ENCODE data around the gene CKMT1A.
"Not testable (repeated sequence)": the region's sequence is repeated elsewhere in the genome, so short reads cannot be mapped to it uniquely, and the experiment has no call there.

Gene CKMT1A

DNA sequence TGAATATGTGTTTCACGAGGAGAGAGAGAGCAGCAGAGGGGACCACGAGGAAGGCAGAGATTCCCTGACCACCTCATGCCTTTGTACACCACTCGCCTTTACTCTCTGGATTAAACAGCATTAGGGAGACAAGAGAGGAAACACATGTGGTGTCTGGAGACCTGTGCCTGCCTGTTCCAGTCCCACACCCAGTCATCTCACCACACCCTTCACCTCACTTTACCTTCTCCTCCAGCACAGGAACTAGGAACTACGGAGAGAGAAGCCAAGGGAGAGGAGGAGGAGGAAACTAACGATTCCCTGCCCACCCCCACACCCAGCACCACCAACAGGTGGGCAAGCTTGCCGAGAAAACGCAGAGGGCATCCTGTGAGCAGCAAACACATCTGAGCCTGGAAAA lies 980 bp upstream of the CKMT1A start:
- not testable (repeated sequence) for H3K9ac ChIP-seq; H3K36me3 ChIP-seq (ENCODE audit: control insufficient read depth, insufficient read depth, low read length); H3K9me3 ChIP-seq (ENCODE audit: control insufficient read depth, low read length); H3K4me1 ChIP-seq; H3K4me2 ChIP-seq (ENCODE audit: low read length); H3K4me3 ChIP-seq (ENCODE audit: low read depth, low read length); H2AFZ ChIP-seq; H3K27ac ChIP-seq; H3K79me2 ChIP-seq; H3K27me3 ChIP-seq (ENCODE audit: control insufficient read depth, insufficient read depth, low read length)

DNA sequence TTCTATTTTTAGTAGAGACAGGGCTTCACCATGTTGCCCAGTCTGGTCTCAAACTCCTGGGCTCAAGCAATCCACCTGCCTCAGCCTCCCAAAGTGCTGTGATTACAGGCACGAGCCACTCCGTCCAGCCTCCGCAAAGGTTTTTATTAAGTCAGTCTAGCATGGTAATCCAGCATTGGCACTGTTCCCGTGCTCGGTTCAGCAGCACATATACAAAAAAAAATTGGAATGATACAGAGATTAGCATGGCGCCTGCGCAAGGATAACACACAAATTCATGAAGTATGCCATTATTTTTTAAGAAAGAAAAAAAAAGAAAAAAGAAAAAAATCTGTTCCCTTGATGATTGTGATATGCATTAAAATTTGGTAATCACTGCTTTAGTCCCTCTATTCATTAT lies 8.5 kb downstream of the CKMT1A start:
- H3K4me3 ChIP-seq (ENCODE audit: low read depth, low read length) = no peak overlapping the region
- no peaks in the 10 kb centered on the region for H3K4me1 ChIP-seq
- no peaks in the 10 kb centered on the region for H3K79me2 ChIP-seq
- no peaks in the 10 kb centered on the region for H3K9me3 ChIP-seq (ENCODE audit: control insufficient read depth, low read length)
- H3K27me3 ChIP-seq (ENCODE audit: control insufficient read depth, insufficient read depth, low read length) = no peaks in the 10 kb centered on the region
- H3K27ac ChIP-seq = no peak overlapping the region
- no peak overlapping the region for H2AFZ ChIP-seq
- no peak overlapping the region for H3K4me2 ChIP-seq (ENCODE audit: low read length)
- TF ChIP-seq, protein P1, sequence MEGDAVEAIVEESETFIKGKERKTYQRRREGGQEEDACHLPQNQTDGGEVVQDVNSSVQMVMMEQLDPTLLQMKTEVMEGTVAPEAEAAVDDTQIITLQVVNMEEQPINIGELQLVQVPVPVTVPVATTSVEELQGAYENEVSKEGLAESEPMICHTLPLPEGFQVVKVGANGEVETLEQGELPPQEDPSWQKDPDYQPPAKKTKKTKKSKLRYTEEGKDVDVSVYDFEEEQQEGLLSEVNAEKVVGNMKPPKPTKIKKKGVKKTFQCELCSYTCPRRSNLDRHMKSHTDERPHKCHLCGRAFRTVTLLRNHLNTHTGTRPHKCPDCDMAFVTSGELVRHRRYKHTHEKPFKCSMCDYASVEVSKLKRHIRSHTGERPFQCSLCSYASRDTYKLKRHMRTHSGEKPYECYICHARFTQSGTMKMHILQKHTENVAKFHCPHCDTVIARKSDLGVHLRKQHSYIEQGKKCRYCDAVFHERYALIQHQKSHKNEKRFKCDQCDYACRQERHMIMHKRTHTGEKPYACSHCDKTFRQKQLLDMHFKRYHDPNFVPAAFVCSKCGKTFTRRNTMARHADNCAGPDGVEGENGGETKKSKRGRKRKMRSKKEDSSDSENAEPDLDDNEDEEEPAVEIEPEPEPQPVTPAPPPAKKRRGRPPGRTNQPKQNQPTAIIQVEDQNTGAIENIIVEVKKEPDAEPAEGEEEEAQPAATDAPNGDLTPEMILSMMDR (IDR thresholded peaks at IDR 0.05) = no peak
- H3K9ac ChIP-seq = no peak overlapping the region
- no peaks in the 10 kb centered on the region for H3K36me3 ChIP-seq (ENCODE audit: control insufficient read depth, insufficient read depth, low read length)

DNA sequence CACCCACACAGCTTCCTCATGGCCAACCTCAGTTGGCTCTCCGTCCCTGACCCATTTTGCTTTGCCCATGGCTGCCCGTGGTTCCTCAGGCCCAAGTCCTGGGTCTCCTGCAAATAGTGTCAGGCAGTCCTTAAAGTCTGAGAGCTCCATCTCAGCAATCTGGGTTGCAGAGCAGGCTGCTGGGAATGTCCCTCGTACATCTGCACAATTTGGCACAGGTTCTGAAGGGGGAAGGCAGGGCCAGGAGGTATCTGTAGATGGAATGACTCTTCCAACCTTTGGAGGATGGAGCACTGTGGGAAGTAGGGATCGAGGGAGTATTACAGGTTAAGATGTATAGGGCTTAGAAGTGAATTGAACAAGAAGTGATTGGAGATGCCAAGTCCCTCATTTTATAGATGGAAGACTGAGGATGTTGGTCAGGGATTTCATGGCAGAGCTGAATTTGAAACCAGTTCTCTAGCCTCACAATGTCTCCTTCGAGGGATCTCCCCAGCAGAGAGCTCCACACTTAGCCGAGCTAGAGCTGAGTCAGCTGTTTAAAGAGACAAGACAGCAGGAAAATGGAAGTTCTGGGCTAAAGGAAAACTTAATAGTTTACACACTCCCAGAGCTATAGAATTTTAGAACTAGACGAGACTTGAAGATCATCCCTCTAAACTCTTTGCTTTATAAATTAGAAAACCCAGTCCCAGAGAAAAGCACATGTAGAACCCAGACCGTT lies 9.2 kb downstream of the CKMT1A start:
- H3K27ac ChIP-seq = no peak overlapping the region
- H2AFZ ChIP-seq = no peak overlapping the region

DNA sequence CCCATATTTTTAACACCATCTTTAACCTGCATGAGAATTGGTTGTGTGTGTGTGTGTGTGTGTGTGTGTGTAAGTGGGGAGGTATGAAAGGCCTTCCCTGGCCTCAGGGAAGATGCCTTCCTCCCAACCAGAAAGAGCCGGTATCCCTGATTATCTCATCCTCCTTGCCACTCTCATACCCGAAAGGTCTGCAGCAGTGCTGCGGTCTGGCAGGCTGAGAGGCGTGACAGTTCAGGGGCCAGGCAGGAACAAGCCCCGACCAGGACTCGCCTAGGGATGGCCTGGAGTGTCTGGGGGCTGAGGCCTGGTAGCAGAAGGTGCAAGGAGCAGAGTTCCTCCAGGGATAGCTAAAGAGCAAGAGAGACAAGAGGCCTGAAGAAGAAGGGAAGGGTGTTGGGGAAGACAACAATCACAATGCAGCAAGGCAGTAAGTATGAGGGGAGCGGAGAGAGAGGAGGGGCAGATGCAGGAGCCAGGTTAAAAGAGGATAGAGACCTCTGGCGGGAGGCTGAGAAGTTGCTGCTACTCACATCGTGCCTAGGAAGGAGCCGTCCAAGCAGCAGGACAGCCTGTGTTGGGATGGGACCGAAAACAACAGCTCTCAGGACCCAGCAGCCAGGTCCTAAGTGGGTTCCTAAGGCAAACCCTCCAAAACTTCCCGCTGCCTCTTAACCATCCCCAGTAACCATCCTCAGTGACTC lies 16.9 kb downstream of the CKMT1A start:
- not testable (repeated sequence) for H2AFZ ChIP-seq; H3K4me3 ChIP-seq (ENCODE audit: low read depth, low read length)

More for the DNA sequence above, 9.2 kb downstream of the CKMT1A start:
- no peaks in the 10 kb centered on the region for H3K27me3 ChIP-seq (ENCODE audit: control insufficient read depth, insufficient read depth, low read length)
- no peaks in the 10 kb centered on the region for H3K79me2 ChIP-seq
- no peaks in the 10 kb centered on the region for H3K36me3 ChIP-seq (ENCODE audit: control insufficient read depth, insufficient read depth, low read length)
- no peak overlapping the region for H3K4me2 ChIP-seq (ENCODE audit: low read length)
- TF ChIP-seq, protein P1 (IDR thresholded peaks at IDR 0.05) = no peak
- H3K9me3 ChIP-seq (ENCODE audit: control insufficient read depth, low read length) = no peaks in the 10 kb centered on the region
- H3K9ac ChIP-seq = no peak overlapping the region
- no peaks in the 10 kb centered on the region for H3K4me1 ChIP-seq
- no peak overlapping the region for H3K4me3 ChIP-seq (ENCODE audit: low read depth, low read length)

DNA sequence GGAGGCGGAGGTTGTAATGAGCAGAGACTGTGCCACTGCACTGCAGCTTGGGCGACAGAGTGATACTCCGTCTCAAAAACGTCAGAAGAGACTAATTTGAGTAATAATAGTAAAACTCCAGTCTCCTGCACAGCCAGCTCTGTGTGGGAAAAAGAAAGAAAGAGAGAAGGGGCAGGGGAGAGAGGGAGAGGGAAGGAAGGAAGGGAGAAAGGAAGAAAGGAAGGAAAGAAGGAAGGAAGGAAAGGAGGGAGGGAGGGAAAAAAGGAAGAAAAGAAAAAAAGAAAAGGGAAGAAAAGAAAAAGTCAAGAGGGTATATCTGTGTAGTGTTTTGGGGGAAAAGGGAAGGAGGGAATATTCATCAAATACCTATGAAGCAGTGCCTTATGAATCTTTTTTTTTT lies 29.5 kb downstream of the CKMT1A start:
- TF ChIP-seq, protein P1 (IDR thresholded peaks at IDR 0.05) = no peak
- no peak overlapping the region for H2AFZ ChIP-seq
- no peaks in the 10 kb centered on the region for H3K27me3 ChIP-seq (ENCODE audit: control insufficient read depth, insufficient read depth, low read length)
- no peaks in the 10 kb centered on the region for H3K4me1 ChIP-seq
- no peak overlapping the region for H3K4me3 ChIP-seq (ENCODE audit: low read depth, low read length)
- H3K36me3 ChIP-seq (ENCODE audit: control insufficient read depth, insufficient read depth, low read length) = no peaks in the 10 kb centered on the region
- no peaks in the 10 kb centered on the region for H3K9me3 ChIP-seq (ENCODE audit: control insufficient read depth, low read length)
- no peak overlapping the region for H3K27ac ChIP-seq
- no peaks in the 10 kb centered on the region for H3K79me2 ChIP-seq
- no peak overlapping the region for H3K9ac ChIP-seq
- no peak overlapping the region for H3K4me2 ChIP-seq (ENCODE audit: low read length)

More for the DNA sequence above, 16.9 kb downstream of the CKMT1A start:
- not testable (repeated sequence) for H3K9me3 ChIP-seq (ENCODE audit: control insufficient read depth, low read length); H3K9ac ChIP-seq; H3K4me1 ChIP-seq; H3K79me2 ChIP-seq; H3K27me3 ChIP-seq (ENCODE audit: control insufficient read depth, insufficient read depth, low read length); H3K36me3 ChIP-seq (ENCODE audit: control insufficient read depth, insufficient read depth, low read length); H3K4me2 ChIP-seq (ENCODE audit: low read length); H3K27ac ChIP-seq

DNA sequence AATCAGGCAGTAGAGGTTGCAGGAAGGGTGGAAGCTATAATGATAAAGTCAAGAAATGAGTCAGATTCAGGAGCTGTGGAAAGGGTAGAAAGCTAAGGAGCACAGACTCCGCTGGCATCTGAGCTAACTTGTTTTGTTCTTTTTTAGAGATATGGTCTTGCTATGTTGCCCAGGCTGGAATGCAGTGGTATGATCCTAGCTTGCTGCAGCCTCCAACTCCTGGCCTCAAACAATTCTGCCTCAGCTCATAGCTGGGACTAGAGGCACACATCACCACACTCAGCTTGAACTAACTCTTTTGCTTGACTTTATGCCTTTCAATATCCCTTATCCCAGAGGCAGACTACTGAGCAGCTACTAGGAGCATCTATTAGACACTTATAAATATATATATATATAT lies 32.6 kb downstream of the CKMT1A start:
- H3K27ac ChIP-seq; H2AFZ ChIP-seq; H3K9me3 ChIP-seq (ENCODE audit: control insufficient read depth, low read length); H3K36me3 ChIP-seq (ENCODE audit: control insufficient read depth, insufficient read depth, low read length); H3K4me3 ChIP-seq (ENCODE audit: low read depth, low read length); H3K4me2 ChIP-seq (ENCODE audit: low read length); H3K9ac ChIP-seq; H3K27me3 ChIP-seq (ENCODE audit: control insufficient read depth, insufficient read depth, low read length); H3K4me1 ChIP-seq; H3K79me2 ChIP-seq: not testable (repeated sequence)

DNA sequence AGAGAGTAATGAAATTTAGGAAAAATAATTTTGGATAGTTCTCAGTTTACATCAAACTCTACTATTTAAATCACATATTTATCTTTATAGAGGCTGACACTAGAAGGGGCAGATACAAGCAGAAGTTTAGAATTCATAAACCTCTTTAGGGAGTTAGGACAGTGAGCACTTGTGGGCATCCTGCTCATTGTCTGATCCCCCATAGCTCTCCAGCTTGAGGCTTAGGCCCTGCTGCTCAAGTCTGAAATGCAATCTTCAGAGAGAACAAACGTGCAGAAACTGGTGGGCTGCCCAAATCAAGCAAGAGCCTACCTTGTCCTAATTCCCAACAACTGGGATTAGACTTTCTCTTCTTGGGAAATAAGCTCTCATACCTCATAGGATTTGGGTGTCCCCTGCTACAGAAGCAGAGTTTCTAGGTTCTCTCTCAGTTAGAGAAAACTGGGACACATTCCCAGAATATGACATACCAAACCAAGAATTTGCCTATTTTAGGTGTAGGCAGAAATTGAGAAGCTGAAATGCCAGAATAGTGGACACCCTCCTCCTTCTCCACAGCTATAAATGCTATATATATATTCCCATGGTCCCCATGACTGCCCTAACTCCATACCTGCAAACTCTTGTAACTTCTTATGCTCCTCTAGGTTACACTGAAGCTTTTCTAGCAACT lies 34.5 kb downstream of the CKMT1A start:
- not testable (repeated sequence) for H3K27me3 ChIP-seq (ENCODE audit: control insufficient read depth, insufficient read depth, low read length); H3K36me3 ChIP-seq (ENCODE audit: control insufficient read depth, insufficient read depth, low read length); H3K27ac ChIP-seq; H3K9ac ChIP-seq; H2AFZ ChIP-seq; H3K4me1 ChIP-seq; H3K4me3 ChIP-seq (ENCODE audit: low read depth, low read length); H3K79me2 ChIP-seq; H3K4me2 ChIP-seq (ENCODE audit: low read length); H3K9me3 ChIP-seq (ENCODE audit: control insufficient read depth, low read length)
